Measurements from ENCODE around the gene TRIM8. TPM values are rescaled to one million over a fixed set of nuclear protein-coding genes. Genes with fewer than 3 reads are reported as not detected.
A peak's percentile ranks its signal among the peaks of the same experiment; 100 is the strongest.

Gene TRIM8
- total RNA-seq, 1 experiment from 2014 or later, result 36.3 TPM

- TF ChIP-seq GRHL2 (CRISPR knock-in tag; IDR thresholded peaks at IDR 0.05; ENCODE audit: insufficient replicate concordance, severe bottlenecking), result no peak
- no peak for TF ChIP-seq GABPB1 (CRISPR knock-in tag; IDR thresholded peaks at IDR 0.05)
- no peak for TF ChIP-seq ZSCAN18 (CRISPR knock-in tag; IDR thresholded peaks at IDR 0.05)
- no peak for TF ChIP-seq PREB (CRISPR knock-in tag; IDR thresholded peaks at IDR 0.05; ENCODE audit: borderline replicate concordance)
- no peak for TF ChIP-seq NFE2L1 (CRISPR knock-in tag; IDR thresholded peaks at IDR 0.05)
- TF ChIP-seq, protein P1, sequence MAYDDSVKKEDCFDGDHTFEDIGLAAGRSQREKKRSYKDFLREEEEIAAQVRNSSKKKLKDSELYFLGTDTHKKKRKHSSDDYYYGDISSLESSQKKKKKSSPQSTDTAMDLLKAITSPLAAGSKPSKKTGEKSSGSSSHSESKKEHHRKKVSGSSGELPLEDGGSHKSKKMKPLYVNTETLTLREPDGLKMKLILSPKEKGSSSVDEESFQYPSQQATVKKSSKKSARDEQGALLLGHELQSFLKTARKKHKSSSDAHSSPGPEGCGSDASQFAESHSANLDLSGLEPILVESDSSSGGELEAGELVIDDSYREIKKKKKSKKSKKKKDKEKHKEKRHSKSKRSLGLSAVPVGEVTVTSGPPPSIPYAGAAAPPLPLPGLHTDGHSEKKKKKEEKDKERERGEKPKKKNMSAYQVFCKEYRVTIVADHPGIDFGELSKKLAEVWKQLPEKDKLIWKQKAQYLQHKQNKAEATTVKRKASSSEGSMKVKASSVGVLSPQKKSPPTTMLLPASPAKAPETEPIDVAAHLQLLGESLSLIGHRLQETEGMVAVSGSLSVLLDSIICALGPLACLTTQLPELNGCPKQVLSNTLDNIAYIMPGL (CRISPR knock-in tag; IDR thresholded peaks at IDR 0.05), result no peak
- TF ChIP-seq RORB (CRISPR knock-in tag; IDR thresholded peaks at IDR 0.05), result no peak
- no peak for TF ChIP-seq RELA (CRISPR knock-in tag; IDR thresholded peaks at IDR 0.05; ENCODE audit: borderline replicate concordance)
- TF ChIP-seq TCF7 (CRISPR knock-in tag; IDR thresholded peaks at IDR 0.05; ENCODE audit: low read depth), result no peak
These were observed 33.2 kb downstream of the TRIM8 start (continued) for GRCh38 chr10:102677331-102678067.

DNA sequence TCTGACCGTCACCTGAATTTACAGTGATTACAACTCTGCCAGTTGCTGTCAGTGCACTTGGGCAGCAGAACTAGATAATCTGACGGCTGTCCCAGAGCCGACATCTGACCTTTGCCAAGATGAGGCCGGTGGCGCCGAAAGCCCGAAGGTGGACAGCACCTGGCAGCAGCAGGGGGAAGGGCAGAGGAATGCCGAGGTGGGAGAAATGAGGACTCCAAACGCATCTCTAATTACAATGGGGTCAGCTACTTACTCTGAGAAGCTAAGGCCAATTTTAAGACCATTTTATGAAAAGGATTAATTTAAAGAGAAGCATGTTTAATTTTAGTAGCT lies 33.8 kb downstream of the TRIM8 start:
- Mint-ChIP-seq H3K4me1 (peaks cover 70% of the 10 kb centered on the region), H3K27me3 (ENCODE audit: low read depth) (no peaks in the 10 kb centered on the region), H3K4me3 (no peak overlapping the region; the same call in 1 of the 2 replicates), H3K9me3 (no peaks in the 10 kb centered on the region), H3K36me3 (peaks cover 15% of the 10 kb centered on the region), H3K27ac (peak overlapping the region; percentile 54; the same call in 1 of the 2 replicates)
- CTCF ChIA-PET, result interaction anchor here (1.1 to 7.2 kb wide), 22 partner anchors 11 to 561 kb away, joined by 3 to 101 read pairs (median 7); partner anchors contain the start of genes ACTR1A, ARL3, SFXN2 and SUFU
- DNase-seq (ENCODE audit: low spot score) (no peak), ATAC-seq (no peak)
- POLR2A ChIA-PET, result interaction anchor here (0.9 to 1.9 kb wide), 5 partner anchors 8 to 36 kb away, joined by 3 to 13 read pairs (median 3); partner anchors contain the start of genes ARL3 and SFXN2
- TF ChIP-seq OVOL2 (CRISPR knock-in tag; IDR thresholded peaks at IDR 0.05; ENCODE audit: borderline replicate concordance) (no peak), RELA (CRISPR knock-in tag; IDR thresholded peaks at IDR 0.05; ENCODE audit: borderline replicate concordance) (no peak), NFATC4 (CRISPR knock-in tag; IDR thresholded peaks at IDR 0.05) (no peak), ATF6 (CRISPR knock-in tag; IDR thresholded peaks at IDR 0.05) (no peak), JAZF1 (CRISPR knock-in tag; IDR thresholded peaks at IDR 0.05) (no peak), ZNF263 (CRISPR knock-in tag; IDR thresholded peaks at IDR 0.05; ENCODE audit: low read depth) (no peak), NR2C2 (CRISPR knock-in tag; IDR thresholded peaks at IDR 0.05) (no peak), GTF2I (CRISPR knock-in tag; conservative IDR thresholded peaks at IDR 0.05) (no peak), ELF4 (CRISPR knock-in tag; IDR thresholded peaks at IDR 0.05; ENCODE audit: low read depth) (no peak)
- TF ChIP-seq, protein P2, sequence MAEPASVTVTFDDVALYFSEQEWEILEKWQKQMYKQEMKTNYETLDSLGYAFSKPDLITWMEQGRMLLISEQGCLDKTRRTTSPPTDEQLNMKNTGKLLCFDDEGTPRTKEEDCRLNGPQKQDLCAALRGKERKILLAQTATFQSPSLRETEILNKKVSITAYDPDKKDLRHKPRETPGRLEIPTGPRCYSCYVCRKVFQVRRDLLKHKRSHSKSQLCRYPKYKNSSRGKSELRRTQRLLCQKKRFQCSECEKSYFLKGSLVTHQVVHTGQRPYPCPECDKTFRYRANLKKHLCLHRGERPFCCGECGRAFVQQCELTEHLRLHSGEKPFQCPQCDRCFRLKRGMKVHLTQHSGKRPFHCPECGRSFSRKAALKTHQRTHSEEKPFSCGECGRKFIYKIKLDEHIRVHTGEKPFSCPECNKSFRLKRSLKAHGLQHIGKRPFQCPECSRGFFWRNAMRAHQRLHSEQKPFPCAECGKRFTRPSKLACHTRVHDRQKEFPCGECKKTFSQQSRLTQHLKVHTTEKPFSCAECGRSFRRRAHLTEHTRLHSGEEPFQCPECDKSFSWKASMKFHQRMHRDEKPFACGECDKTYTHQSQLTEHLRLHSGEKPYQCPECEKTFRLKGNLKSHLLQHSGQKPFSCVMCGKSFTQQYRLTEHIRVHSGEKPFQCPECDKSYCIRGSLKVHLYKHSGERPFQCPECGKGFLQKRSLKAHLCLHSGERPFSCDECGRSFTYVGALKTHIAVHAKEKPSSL (CRISPR knock-in tag; conservative IDR thresholded peaks at IDR 0.05), result no peak
- TF ChIP-seq, protein P3, sequence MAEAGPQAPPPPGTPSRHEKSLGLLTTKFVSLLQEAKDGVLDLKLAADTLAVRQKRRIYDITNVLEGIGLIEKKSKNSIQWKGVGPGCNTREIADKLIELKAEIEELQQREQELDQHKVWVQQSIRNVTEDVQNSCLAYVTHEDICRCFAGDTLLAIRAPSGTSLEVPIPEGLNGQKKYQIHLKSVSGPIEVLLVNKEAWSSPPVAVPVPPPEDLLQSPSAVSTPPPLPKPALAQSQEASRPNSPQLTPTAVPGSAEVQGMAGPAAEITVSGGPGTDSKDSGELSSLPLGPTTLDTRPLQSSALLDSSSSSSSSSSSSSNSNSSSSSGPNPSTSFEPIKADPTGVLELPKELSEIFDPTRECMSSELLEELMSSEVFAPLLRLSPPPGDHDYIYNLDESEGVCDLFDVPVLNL (CRISPR knock-in tag; IDR thresholded peaks at IDR 0.05; ENCODE audit: borderline replicate concordance, low read depth), result no peak
- TF ChIP-seq, protein P4, sequence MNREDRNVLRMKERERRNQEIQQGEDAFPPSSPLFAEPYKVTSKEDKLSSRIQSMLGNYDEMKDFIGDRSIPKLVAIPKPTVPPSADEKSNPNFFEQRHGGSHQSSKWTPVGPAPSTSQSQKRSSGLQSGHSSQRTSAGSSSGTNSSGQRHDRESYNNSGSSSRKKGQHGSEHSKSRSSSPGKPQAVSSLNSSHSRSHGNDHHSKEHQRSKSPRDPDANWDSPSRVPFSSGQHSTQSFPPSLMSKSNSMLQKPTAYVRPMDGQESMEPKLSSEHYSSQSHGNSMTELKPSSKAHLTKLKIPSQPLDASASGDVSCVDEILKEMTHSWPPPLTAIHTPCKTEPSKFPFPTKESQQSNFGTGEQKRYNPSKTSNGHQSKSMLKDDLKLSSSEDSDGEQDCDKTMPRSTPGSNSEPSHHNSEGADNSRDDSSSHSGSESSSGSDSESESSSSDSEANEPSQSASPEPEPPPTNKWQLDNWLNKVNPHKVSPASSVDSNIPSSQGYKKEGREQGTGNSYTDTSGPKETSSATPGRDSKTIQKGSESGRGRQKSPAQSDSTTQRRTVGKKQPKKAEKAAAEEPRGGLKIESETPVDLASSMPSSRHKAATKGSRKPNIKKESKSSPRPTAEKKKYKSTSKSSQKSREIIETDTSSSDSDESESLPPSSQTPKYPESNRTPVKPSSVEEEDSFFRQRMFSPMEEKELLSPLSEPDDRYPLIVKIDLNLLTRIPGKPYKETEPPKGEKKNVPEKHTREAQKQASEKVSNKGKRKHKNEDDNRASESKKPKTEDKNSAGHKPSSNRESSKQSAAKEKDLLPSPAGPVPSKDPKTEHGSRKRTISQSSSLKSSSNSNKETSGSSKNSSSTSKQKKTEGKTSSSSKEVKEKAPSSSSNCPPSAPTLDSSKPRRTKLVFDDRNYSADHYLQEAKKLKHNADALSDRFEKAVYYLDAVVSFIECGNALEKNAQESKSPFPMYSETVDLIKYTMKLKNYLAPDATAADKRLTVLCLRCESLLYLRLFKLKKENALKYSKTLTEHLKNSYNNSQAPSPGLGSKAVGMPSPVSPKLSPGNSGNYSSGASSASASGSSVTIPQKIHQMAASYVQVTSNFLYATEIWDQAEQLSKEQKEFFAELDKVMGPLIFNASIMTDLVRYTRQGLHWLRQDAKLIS (CRISPR knock-in tag; IDR thresholded peaks at IDR 0.05; ENCODE audit: borderline replicate concordance), result no peak
- TF ChIP-seq, protein P5, sequence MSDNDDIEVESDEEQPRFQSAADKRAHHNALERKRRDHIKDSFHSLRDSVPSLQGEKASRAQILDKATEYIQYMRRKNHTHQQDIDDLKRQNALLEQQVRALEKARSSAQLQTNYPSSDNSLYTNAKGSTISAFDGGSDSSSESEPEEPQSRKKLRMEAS (CRISPR knock-in tag; IDR thresholded peaks at IDR 0.05), result no peak

All from WTC11 (cell line).